Stimulated activated CD4-positive, alpha-beta T cell treated with anti-CD3 and anti-CD28 coated beads, Interleukin-4, amount 100 ng/mL, for 4 hours (primary cell): ENCODE measurements around the gene SLC30A3.
A peak's percentile ranks its signal among the peaks of the same experiment; 100 is the strongest.
"Not testable (repeated sequence)": the region's sequence is repeated elsewhere in the genome, so short reads cannot be mapped to it uniquely, and the experiment has no call there.

Experiments used
- DNase-seq, 2 experiments: peaks; one replicate each; pipeline ENCODE4 v3.0.0-alpha.2; 2020

The SLC30A3 gene

GRCh38 chr2:27262379-27263286 lies at the start of gene SLC30A3:
Gene SLC30A3, minus strand, starts transcription at chr2:27263047. Its CDS starts 141 bp downstream, at chr2:27262906.
- peak; percentile 70 to 72 for DNase-seq

- no peak for DNase-seq
These were observed 49.3 kb upstream of the SLC30A3 start for GRCh38 chr2:27312152-27312551.

GRCh38 chr2:27309651-27310050 lies 46.8 kb upstream of the SLC30A3 start:
- no peak for DNase-seq

- DNase-seq = no peak
These were observed 45.6 kb upstream of the SLC30A3 start, which contains the start of gene UCN for GRCh38 chr2:27308359-27308881. Gene UCN, minus strand, starts transcription at chr2:27308445. Its CDS starts 550 bp downstream, at chr2:27307895.

GRCh38 chr2:27307545-27308358 lies 44.9 kb upstream of the SLC30A3 start:
- no peak for DNase-seq

- DNase-seq = no peak
These were observed 44.4 kb upstream of the SLC30A3 start for GRCh38 chr2:27307287-27307544.

GRCh38 chr2:27306573-27307286 lies 43.9 kb upstream of the SLC30A3 start:
- peak; percentile 39 to 48 for DNase-seq

GRCh38 chr2:27306136-27306535 lies 43.3 kb upstream of the SLC30A3 start:
- DNase-seq = peak in 1 of 2 experiments; percentile 6

- no peak for DNase-seq
These were observed 42.7 kb upstream of the SLC30A3 start for GRCh38 chr2:27305516-27305915.

GRCh38 chr2:27304488-27305240 lies 41.8 kb upstream of the SLC30A3 start:
- no peak for DNase-seq

- peak; percentile 7 to 28 for DNase-seq
These were observed 40.5 kb upstream of the SLC30A3 start for GRCh38 chr2:27303093-27304025.

- not testable (repeated sequence) for DNase-seq
These were observed 37.8 kb upstream of the SLC30A3 start for GRCh38 chr2:27300606-27301005.

GRCh38 chr2:27298391-27299080 lies 35.7 kb upstream of the SLC30A3 start:
- no peak for DNase-seq

- no peak for DNase-seq
These were observed 34.3 kb upstream of the SLC30A3 start for GRCh38 chr2:27297195-27297594.

- no peak for DNase-seq
These were observed 33.6 kb upstream of the SLC30A3 start for GRCh38 chr2:27296481-27296880.

GRCh38 chr2:27294928-27295327 lies 32.1 kb upstream of the SLC30A3 start:
- no peak for DNase-seq

- DNase-seq = no peak
These were observed 29.0 kb upstream of the SLC30A3 start for GRCh38 chr2:27291865-27292264.

- no peak for DNase-seq
These were observed 27.7 kb upstream of the SLC30A3 start for GRCh38 chr2:27290549-27290948.

- no peak for DNase-seq
These were observed 25.8 kb upstream of the SLC30A3 start for GRCh38 chr2:27288610-27289009.

- no peak for DNase-seq
These were observed 22.6 kb upstream of the SLC30A3 start for GRCh38 chr2:27285481-27285880.
